Transverse colon (tissue), 3 donors: ENCODE measurements around the gene TTLL3.

Experiments
- POLR2A ChIP-seq: fragments of 450-650 bp; IDR thresholded peaks from one replicate; pipeline ENCODE4 v1.6.1; 2016; ENCODE audit warnings: antibody characterized with exemption, mild to moderate bottlenecking, moderate library complexity
- TF ChIP-seq, protein P1 (sequence below), 5 experiments: fragments of 200-600 bp in 3 of 5; fragments of 450-650 bp in 2 of 5; sonication (generic) in 3 of 5; IDR thresholded peaks; 1 replicate in 2 of 5; 2 replicates in 3 of 5; pipeline ENCODE4 v1.5.1; 2016 to 2017; ENCODE audit warnings: antibody characterized with exemption in 5 of 5, inconsistent platforms in 3 of 5, mild to moderate bottlenecking in 2 of 5, moderate library complexity in 1 of 5

DNA sequence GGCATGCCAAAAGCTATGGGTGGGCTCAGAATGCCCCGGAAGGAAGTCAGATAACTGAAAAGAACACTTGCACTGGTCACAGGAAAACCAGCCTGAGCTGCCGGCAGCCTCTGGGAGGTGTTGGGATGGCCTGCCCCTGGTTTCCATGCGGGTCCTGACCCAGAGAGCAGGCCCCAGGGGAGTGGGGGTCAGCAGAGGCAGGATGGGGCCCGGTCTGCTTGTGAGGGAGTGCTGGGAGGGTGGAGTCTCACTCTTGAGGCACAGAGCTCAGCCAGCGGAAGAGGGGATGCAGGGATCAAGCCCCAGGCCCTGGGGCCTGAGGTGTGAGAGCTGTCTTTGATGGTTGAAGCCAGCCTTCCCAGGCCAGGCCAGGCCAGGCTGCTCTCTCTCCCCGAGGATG is 36.2 kb downstream of the TTLL3 start:
- no peak for TF ChIP-seq POLR2A
- TF ChIP-seq, protein P1, sequence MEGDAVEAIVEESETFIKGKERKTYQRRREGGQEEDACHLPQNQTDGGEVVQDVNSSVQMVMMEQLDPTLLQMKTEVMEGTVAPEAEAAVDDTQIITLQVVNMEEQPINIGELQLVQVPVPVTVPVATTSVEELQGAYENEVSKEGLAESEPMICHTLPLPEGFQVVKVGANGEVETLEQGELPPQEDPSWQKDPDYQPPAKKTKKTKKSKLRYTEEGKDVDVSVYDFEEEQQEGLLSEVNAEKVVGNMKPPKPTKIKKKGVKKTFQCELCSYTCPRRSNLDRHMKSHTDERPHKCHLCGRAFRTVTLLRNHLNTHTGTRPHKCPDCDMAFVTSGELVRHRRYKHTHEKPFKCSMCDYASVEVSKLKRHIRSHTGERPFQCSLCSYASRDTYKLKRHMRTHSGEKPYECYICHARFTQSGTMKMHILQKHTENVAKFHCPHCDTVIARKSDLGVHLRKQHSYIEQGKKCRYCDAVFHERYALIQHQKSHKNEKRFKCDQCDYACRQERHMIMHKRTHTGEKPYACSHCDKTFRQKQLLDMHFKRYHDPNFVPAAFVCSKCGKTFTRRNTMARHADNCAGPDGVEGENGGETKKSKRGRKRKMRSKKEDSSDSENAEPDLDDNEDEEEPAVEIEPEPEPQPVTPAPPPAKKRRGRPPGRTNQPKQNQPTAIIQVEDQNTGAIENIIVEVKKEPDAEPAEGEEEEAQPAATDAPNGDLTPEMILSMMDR (IDR thresholded peaks at IDR 0.05): no peak
